ENCODE results near the gene MRTO4. TPM values are rescaled to one million over a fixed set of nuclear protein-coding genes. Genes with fewer than 3 reads are reported as not detected.

The MRTO4 gene
- total and polyA plus RNA-seq, 12 donors, result 16.6 to 64.0 (median 29.8) TPM

DNA sequence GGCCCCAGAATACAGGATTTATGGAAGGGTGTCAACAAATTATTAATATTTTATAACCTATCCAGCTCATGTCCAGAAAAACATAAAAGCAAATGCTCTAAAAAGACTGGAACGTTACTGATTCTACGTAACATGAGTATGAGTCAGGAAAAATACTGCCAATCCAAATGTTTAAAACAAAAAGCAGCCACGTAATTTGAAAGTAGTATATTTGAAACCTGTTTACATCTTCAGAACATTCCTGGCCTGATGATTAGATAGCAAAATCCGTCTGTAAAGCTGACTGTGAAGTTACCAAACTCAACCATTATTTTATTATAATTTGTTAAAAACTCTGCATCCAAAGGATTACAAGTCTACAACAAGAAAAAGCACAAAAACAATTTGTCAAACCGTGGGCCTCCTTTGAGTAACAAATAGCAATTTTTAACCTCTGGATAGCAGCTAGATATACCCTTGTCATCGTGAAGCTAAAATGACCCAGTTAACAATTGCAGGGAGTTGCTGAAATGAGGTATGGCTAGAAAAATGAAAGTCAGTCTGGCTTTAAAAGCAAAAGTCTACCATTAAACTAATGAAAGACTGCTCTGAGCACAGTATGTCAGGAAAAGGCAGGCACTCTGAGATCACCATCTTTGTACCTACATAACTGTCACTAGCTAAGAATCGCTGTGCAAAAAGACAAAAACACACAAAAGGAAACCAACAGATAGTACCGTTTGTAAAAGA is 42.7 kb upstream of the MRTO4 start:
- peak in 1 of 2 donors; percentile 28 for TF ChIP-seq POLR2A (IDR thresholded peaks at IDR 0.05)
- TF ChIP-seq, protein P1, sequence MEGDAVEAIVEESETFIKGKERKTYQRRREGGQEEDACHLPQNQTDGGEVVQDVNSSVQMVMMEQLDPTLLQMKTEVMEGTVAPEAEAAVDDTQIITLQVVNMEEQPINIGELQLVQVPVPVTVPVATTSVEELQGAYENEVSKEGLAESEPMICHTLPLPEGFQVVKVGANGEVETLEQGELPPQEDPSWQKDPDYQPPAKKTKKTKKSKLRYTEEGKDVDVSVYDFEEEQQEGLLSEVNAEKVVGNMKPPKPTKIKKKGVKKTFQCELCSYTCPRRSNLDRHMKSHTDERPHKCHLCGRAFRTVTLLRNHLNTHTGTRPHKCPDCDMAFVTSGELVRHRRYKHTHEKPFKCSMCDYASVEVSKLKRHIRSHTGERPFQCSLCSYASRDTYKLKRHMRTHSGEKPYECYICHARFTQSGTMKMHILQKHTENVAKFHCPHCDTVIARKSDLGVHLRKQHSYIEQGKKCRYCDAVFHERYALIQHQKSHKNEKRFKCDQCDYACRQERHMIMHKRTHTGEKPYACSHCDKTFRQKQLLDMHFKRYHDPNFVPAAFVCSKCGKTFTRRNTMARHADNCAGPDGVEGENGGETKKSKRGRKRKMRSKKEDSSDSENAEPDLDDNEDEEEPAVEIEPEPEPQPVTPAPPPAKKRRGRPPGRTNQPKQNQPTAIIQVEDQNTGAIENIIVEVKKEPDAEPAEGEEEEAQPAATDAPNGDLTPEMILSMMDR (IDR thresholded peaks at IDR 0.05), result no peak
- WGBS, 4 donors, result 11 to 16% (median 14%) methylated on average over 8 of the region's 8 CpGs
- Histone ChIP-seq H3K4me3 (peak overlapping the region in 3 of 4 donors; percentile 69 to 94 (median 84)), H3K9me3 (replicated peaks in 1 of 3) (no peaks in the 10 kb centered on the region), H3K27ac (peak overlapping the region; percentile 88 to 98 (median 96)), H3K4me1 (replicated peaks in 1 of 2) (peaks cover 18 to 69% of the 10 kb centered on the region in 2 donors), H3K36me3 (replicated peaks in 1 of 2) (no peaks in the 10 kb centered on the region), H3K27me3 (no peaks in the 10 kb centered on the region)
- no peak for DNase-seq
- intact Hi-C loops (cut with DNase I), result no loop called here

DNA sequence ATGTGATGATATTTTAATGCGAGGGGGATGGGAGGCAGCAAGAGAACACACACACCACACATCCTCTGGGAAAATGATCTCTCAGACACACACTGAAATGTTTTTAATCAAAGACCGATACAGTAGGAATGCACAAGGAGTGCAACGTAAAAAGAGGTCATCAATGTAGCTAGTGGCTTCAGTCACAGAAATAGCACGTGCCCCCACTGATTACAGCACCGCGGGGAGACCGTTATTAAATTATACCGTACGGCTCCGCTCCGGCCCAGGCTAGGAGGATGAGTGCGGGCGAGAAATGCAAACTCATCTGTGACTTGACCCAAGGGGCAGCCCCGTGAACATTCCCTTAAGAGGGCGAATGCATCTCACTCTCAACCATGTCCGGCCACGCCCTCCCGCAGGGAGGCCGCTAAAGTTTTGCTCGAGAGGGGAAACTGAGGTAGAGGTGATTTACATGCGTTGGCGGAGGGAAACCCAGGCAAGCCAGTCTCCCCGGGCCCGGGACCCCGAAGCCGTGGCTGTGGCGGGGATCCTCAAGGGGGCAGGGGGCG is 42.1 kb upstream of the MRTO4 start:
- Histone ChIP-seq H3K36me3 (replicated peaks in 1 of 2) (no peaks in the 10 kb centered on the region), H3K4me3 (peak overlapping the region; percentile 46 to 94 (median 76)), H3K9me3 (replicated peaks in 1 of 3) (no peaks in the 10 kb centered on the region), H3K27ac (peak overlapping the region; percentile 88 to 98 (median 96)), H3K27me3 (no peaks in the 10 kb centered on the region), H3K4me1 (replicated peaks in 1 of 2) (peaks cover 17 to 69% of the 10 kb centered on the region in 2 donors)
- TF ChIP-seq, protein P1 (IDR thresholded peaks at IDR 0.05), result no peak
- no peak for TF ChIP-seq POLR2A (IDR thresholded peaks at IDR 0.05)
- intact Hi-C loops (cut with DNase I), result no loop called here
- DNase-seq, result peak in 6 of 7 donors; percentile 38 to 72 (median 43)
- WGBS, 4 donors, result 0 to 2% (median 0%) methylated on average over 16 to 28 of the region's 28 CpGs

DNA sequence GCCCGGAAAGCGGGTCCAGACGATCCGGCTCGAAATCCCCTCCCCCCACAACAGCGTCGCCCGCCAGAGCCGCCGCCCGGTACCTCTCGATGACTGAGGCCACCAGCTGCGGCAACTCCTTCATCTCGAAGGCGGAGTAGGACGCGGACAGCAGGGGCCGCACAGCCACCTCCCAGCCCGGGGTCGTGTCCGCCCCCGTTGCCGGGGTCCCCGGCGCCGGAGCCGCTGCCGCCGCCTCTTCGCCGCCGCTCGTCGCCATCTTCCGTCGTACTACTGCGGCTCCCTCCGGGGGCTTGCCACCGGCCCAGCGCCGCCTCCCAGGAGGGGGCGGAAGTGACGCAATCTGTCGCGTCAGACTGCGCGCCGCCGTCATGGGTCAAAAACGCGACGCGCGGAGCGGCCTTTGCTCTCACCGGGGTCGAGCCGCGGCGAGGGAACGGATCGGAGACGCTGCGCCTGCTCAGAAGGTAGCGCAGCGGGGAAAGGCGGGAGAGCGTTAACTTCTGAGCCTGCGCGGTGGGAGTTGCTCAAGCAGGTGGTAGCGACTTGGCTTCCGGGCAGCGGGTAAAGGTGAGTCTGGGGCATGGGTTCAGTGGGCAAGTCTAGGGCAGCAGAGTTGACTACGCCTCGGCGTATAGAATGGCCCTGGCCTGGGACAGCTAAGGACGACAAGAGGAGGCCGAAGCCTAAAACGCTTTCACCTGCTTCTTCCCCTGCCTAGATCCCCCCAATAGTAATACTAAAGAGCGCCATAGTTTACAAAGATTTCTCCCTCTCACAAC is 41.4 kb upstream of the MRTO4 start, which contains the start of gene UBR4:
Gene UBR4 (minus strand): TSS at position 277 of the 782 bp plus-strand sequence. CDS start 18 bp downstream, at position 259.
- 0 to 1% (median 0%) methylated on average over 14 to 80 of the region's 80 CpGs for WGBS, 4 donors
- DNase-seq, result peak; percentile 94 to 97 (median 96)
- H3K27ac ChIP-seq, result peak within 1 kb of the TSS; percentile 88 to 98 (median 96)
- H3K4me1 ChIP-seq (replicated peaks in 1 of 2), result peaks cover 17 to 62% of the 10 kb centered on the region in 2 donors
- peak; percentile 93 to 98 for TF ChIP-seq POLR2A (IDR thresholded peaks at IDR 0.05)
- TF ChIP-seq, protein P1 (IDR thresholded peaks at IDR 0.05), result peak in 1 of 6 experiments; percentile 1
- intact Hi-C loops (cut with DNase I), result no loop called here
- no peaks in the 10 kb centered on the region for H3K9me3 ChIP-seq (replicated peaks in 1 of 3)
- peak within 1 kb of the TSS; percentile 46 to 94 (median 76) for H3K4me3 ChIP-seq
- H3K27me3 ChIP-seq, result no peaks in the 10 kb centered on the region
- no peaks in the 10 kb centered on the region for H3K36me3 ChIP-seq (replicated peaks in 1 of 2)
